ENCODE data around the gene SYT1. TPM values are rescaled to one million over a fixed set of nuclear protein-coding genes. Genes with fewer than 3 reads are reported as not detected.

The SYT1 gene
- total RNA-seq, 5 donors from 2014 or later (not counting 1 experiment from before 2014, with no cell fraction given) = 0.09 TPM; not detected in 3

DNA sequence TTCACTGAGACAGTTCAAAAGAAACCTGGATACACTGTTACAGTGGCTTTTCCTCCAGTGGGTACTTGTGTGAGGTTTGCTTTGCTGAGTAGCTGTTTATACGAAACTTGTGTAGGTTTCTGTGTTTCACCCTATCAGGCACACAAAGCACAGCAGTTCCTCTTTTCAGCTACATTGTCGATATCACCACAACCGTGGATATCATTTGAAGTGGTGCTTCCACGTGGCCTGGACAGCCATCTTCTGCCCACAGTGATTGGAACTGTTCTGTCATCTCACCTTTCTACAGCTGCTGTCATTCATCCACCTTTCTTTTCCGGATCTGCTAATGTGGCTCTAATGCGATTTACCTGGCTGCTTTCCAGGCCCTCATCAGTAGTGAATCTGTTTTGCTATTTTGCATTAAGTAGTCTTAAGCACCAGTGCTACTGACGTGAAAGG is 368.8 kb downstream of the SYT1 start:
- H3K27me3 Mint-ChIP-seq = no peaks in the 10 kb centered on the region
- H3K4me1 Mint-ChIP-seq = no peaks in the 10 kb centered on the region
- peaks cover 5 to 7% (median 7%) of the 10 kb centered on the region in 3 donors for H3K9me3 Mint-ChIP-seq
- POLR2A ChIA-PET = no interaction called here
- H3K4me1 ChIP-seq (ENCODE audit: control insufficient read depth in 1 of 2, extremely low read depth in 1 of 2, insufficient read depth in 2 of 2, low read length in 2 of 2) = no peaks in the 10 kb centered on the region
- H3K4me3 Mint-ChIP-seq = no peak overlapping the region
- DNase-seq (no peak), ATAC-seq (replicated peaks in 1 of 4) (no peak)
- no peaks in the 10 kb centered on the region for H3K36me3 ChIP-seq (ENCODE audit: control insufficient read depth in 2 of 2, extremely low read depth in 1 of 2, insufficient read depth in 1 of 2, low read length in 1 of 2)
- CTCF ChIA-PET = no interaction called here
- no peaks in the 10 kb centered on the region for H3K9me3 ChIP-seq
- H3K27me3 ChIP-seq (replicated peaks in 1 of 2; ENCODE audit: control insufficient read depth in 2 of 2, extremely low read depth in 1 of 2, insufficient read depth in 2 of 2, low read length in 1 of 2) = no peaks in the 10 kb centered on the region
- no peak overlapping the region for H3K27ac Mint-ChIP-seq
- WGBS (ENCODE audit: insufficient coverage) = 11% methylated on average over 3 of the region's 7 CpGs
- H3K27ac ChIP-seq (ENCODE audit: low read length) = no peak overlapping the region
- H3K36me3 Mint-ChIP-seq = no peaks in the 10 kb centered on the region
- no peak overlapping the region for H3K4me3 ChIP-seq (ENCODE audit: control insufficient read depth in 1 of 2, extremely low read depth in 1 of 2, low read length in 1 of 2)

DNA sequence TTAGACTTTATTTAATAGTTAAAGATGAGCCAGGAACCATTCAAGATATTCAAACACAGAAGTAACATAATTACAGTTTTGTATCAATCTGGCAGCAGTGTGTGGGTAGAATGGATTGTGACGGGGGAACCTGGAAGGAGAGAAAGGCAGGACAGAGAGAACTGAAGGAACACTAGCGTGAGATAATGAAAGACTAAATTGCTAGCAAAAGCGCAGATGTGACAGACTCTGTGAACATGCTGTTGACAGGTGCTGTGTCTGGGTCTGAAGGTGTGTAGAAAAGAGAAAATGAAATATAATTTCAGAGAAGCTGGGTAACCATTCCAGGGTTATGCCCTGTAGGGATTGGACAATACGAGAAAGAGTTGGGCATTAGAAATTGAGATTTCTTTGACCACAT is 372.3 kb downstream of the SYT1 start:
- CTCF ChIA-PET = no interaction called here
- no peaks in the 10 kb centered on the region for H3K4me1 ChIP-seq (ENCODE audit: control insufficient read depth in 1 of 2, extremely low read depth in 1 of 2, insufficient read depth in 2 of 2, low read length in 2 of 2)
- no peak overlapping the region for H3K4me3 Mint-ChIP-seq

GRCh38 chr12:79238246-79238645 is 373.7 kb downstream of the SYT1 start:
- H3K27me3 Mint-ChIP-seq = no peaks in the 10 kb centered on the region
- H3K4me1 ChIP-seq (ENCODE audit: control insufficient read depth in 1 of 2, extremely low read depth in 1 of 2, insufficient read depth in 2 of 2, low read length in 2 of 2) = no peaks in the 10 kb centered on the region
- H3K9me3 ChIP-seq = no peaks in the 10 kb centered on the region
- WGBS (ENCODE audit: insufficient coverage) = no CpG with 5 or more reads among the region's 3 CpGs
- H3K27me3 ChIP-seq (replicated peaks in 1 of 2; ENCODE audit: control insufficient read depth in 2 of 2, extremely low read depth in 1 of 2, insufficient read depth in 2 of 2, low read length in 1 of 2) = no peaks in the 10 kb centered on the region
- H3K4me1 Mint-ChIP-seq = no peaks in the 10 kb centered on the region
- H3K27ac ChIP-seq (ENCODE audit: low read length) = no peak overlapping the region
- DNase-seq (no peak), ATAC-seq (replicated peaks in 1 of 4) (no peak)
- H3K9me3 Mint-ChIP-seq = peaks cover 0 to 12% (median 10%) of the 10 kb centered on the region in 3 donors
- H3K36me3 Mint-ChIP-seq = no peaks in the 10 kb centered on the region
- no peak overlapping the region for H3K4me3 Mint-ChIP-seq
- no peak overlapping the region for H3K27ac Mint-ChIP-seq
- no peaks in the 10 kb centered on the region for H3K36me3 ChIP-seq (ENCODE audit: control insufficient read depth in 2 of 2, extremely low read depth in 1 of 2, insufficient read depth in 1 of 2, low read length in 1 of 2)
- ChIA-PET POLR2A (no interaction called here), CTCF (no interaction called here)
- no peak overlapping the region for H3K4me3 ChIP-seq (ENCODE audit: control insufficient read depth in 1 of 2, extremely low read depth in 1 of 2, low read length in 1 of 2)

More for the DNA sequence above, 372.3 kb downstream of the SYT1 start:
- H3K27me3 ChIP-seq (replicated peaks in 1 of 2; ENCODE audit: control insufficient read depth in 2 of 2, extremely low read depth in 1 of 2, insufficient read depth in 2 of 2, low read length in 1 of 2) = no peaks in the 10 kb centered on the region
- H3K27me3 Mint-ChIP-seq = no peaks in the 10 kb centered on the region
- no peaks in the 10 kb centered on the region for H3K4me1 Mint-ChIP-seq
- no peak overlapping the region for H3K27ac ChIP-seq (ENCODE audit: low read length)
- DNase-seq = no peak
- H3K36me3 Mint-ChIP-seq = no peaks in the 10 kb centered on the region
- peaks cover 0 to 5% (median under 1%) of the 10 kb centered on the region in 3 donors for H3K9me3 Mint-ChIP-seq
- no peaks in the 10 kb centered on the region for H3K9me3 ChIP-seq
- no peak for ATAC-seq (replicated peaks in 1 of 4)
- no peak overlapping the region for H3K4me3 ChIP-seq (ENCODE audit: control insufficient read depth in 1 of 2, extremely low read depth in 1 of 2, low read length in 1 of 2)
- H3K27ac Mint-ChIP-seq = no peak overlapping the region
- no peaks in the 10 kb centered on the region for H3K36me3 ChIP-seq (ENCODE audit: control insufficient read depth in 2 of 2, extremely low read depth in 1 of 2, insufficient read depth in 1 of 2, low read length in 1 of 2)
- POLR2A ChIA-PET = no interaction called here
- 87% methylated on average over 3 of the region's 4 CpGs for WGBS (ENCODE audit: insufficient coverage)

DNA sequence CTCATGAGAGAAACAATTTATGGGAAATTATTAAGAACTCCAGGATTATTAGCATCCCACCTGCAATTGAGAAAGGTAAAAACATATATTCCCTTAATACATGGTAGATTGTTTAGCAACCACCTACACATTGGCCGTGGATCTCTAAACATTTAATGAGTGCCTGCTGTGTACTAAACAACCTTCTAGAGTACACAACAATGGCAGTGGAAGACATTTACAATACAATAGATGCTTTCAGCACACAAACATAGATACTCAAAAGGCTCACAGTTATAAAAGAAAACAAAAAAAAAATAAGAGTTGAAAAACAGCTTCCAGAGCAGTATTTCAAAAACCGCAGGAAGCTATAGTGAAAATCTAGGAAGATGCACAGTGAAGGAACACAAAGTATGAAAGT is 382.9 kb downstream of the SYT1 start:
- Mint-ChIP-seq H3K4me3 (no peak overlapping the region), H3K27ac (no peak overlapping the region), H3K9me3 (peaks cover 8 to 16% (median 9%) of the 10 kb centered on the region in 3 donors), H3K4me1 (no peaks in the 10 kb centered on the region), H3K36me3 (no peaks in the 10 kb centered on the region), H3K27me3 (no peaks in the 10 kb centered on the region)
- Histone ChIP-seq H3K4me1 (ENCODE audit: control insufficient read depth in 1 of 2, extremely low read depth in 1 of 2, insufficient read depth in 2 of 2, low read length in 2 of 2) (no peaks in the 10 kb centered on the region), H3K4me3 (ENCODE audit: control insufficient read depth in 1 of 2, extremely low read depth in 1 of 2, low read length in 1 of 2) (no peak overlapping the region), H3K36me3 (ENCODE audit: control insufficient read depth in 2 of 2, extremely low read depth in 1 of 2, insufficient read depth in 1 of 2, low read length in 1 of 2) (no peaks in the 10 kb centered on the region), H3K9me3 (no peaks in the 10 kb centered on the region), H3K27ac (ENCODE audit: low read length) (no peak overlapping the region), H3K27me3 (replicated peaks in 1 of 2; ENCODE audit: control insufficient read depth in 2 of 2, extremely low read depth in 1 of 2, insufficient read depth in 2 of 2, low read length in 1 of 2) (no peaks in the 10 kb centered on the region)
- DNase-seq (no peak), ATAC-seq (replicated peaks in 1 of 4) (no peak)
- CTCF ChIA-PET = no interaction called here
- WGBS (ENCODE audit: insufficient coverage) = 83% methylated on average over 1 of the region's 2 CpGs
- POLR2A ChIA-PET = no interaction called here

- no peaks in the 10 kb centered on the region for H3K4me1 Mint-ChIP-seq
- ATAC-seq (replicated peaks in 1 of 4) (no peak), DNase-seq (no peak)
- Histone ChIP-seq H3K4me3 (ENCODE audit: control insufficient read depth in 1 of 2, extremely low read depth in 1 of 2, low read length in 1 of 2) (no peak overlapping the region), H3K4me1 (ENCODE audit: control insufficient read depth in 1 of 2, extremely low read depth in 1 of 2, insufficient read depth in 2 of 2, low read length in 2 of 2) (no peaks in the 10 kb centered on the region), H3K27me3 (replicated peaks in 1 of 2; ENCODE audit: control insufficient read depth in 2 of 2, extremely low read depth in 1 of 2, insufficient read depth in 2 of 2, low read length in 1 of 2) (no peaks in the 10 kb centered on the region), H3K27ac (ENCODE audit: low read length) (no peak overlapping the region), H3K36me3 (ENCODE audit: control insufficient read depth in 2 of 2, extremely low read depth in 1 of 2, insufficient read depth in 1 of 2, low read length in 1 of 2) (no peaks in the 10 kb centered on the region), H3K9me3 (no peaks in the 10 kb centered on the region)
- no peaks in the 10 kb centered on the region for H3K27me3 Mint-ChIP-seq
- no peak overlapping the region for H3K4me3 Mint-ChIP-seq
- CTCF ChIA-PET = no interaction called here
- POLR2A ChIA-PET = no interaction called here
- H3K27ac Mint-ChIP-seq = no peak overlapping the region
- peaks cover 4 to 17% (median 5%) of the 10 kb centered on the region in 3 donors for H3K9me3 Mint-ChIP-seq
- WGBS (ENCODE audit: insufficient coverage) = no CpG with 5 or more reads among the region's 4 CpGs
- no peaks in the 10 kb centered on the region for H3K36me3 Mint-ChIP-seq
Measured at GRCh38 chr12:79250186-79250585, 385.6 kb downstream of the SYT1 start.

DNA sequence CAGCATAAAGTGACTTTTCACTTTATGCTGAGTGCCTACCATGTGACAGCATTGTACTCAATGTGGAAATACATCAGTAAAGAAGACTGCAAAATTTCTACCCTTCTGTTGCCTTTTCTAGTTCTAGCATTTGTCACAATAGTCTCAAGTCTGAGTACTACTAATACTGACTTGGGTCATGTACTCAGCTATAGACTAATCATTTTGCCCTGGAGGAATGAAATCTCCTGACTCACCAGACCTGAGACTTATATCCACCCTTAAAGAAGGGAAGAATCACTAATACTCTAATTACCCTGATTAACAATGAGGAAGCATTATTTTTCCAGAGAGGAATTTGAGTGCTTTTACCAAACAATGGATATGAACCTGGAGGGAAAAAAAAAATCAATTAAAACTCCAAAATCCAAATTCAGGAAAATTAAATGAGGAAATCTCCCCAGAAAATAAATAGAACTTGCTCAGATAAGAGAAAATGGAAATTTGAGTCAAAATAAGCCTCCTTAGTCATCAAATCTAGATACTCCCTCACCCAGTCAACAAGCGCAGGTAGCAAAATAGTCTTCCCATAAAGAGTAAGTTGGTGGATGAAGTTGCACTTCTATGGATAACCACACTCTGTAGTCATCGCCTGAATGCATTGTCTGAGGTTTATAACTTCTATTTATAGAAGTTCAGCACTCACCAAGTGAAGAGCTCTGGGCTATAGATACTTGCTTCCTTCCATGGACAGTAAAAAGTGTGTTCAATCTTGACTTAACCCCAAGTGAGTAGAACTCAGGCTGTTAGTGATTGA is 386.6 kb downstream of the SYT1 start:
- WGBS (ENCODE audit: insufficient coverage) = no CpG with 5 or more reads among the region's 2 CpGs
- Mint-ChIP-seq H3K36me3 (no peaks in the 10 kb centered on the region), H3K4me1 (no peaks in the 10 kb centered on the region), H3K4me3 (no peak overlapping the region), H3K27ac (no peak overlapping the region), H3K9me3 (peaks cover 4 to 14% (median 5%) of the 10 kb centered on the region in 3 donors), H3K27me3 (no peaks in the 10 kb centered on the region)
- POLR2A ChIA-PET = no interaction called here
- no peaks in the 10 kb centered on the region for H3K27me3 ChIP-seq (replicated peaks in 1 of 2; ENCODE audit: control insufficient read depth in 2 of 2, extremely low read depth in 1 of 2, insufficient read depth in 2 of 2, low read length in 1 of 2)
- no peak for ATAC-seq (replicated peaks in 1 of 4)
- no peaks in the 10 kb centered on the region for H3K4me1 ChIP-seq (ENCODE audit: control insufficient read depth in 1 of 2, extremely low read depth in 1 of 2, insufficient read depth in 2 of 2, low read length in 2 of 2)
- no peaks in the 10 kb centered on the region for H3K9me3 ChIP-seq
- no peak overlapping the region for H3K4me3 ChIP-seq (ENCODE audit: control insufficient read depth in 1 of 2, extremely low read depth in 1 of 2, low read length in 1 of 2)
- CTCF ChIA-PET = no interaction called here
- DNase-seq = no peak
- H3K36me3 ChIP-seq (ENCODE audit: control insufficient read depth in 2 of 2, extremely low read depth in 1 of 2, insufficient read depth in 1 of 2, low read length in 1 of 2) = no peaks in the 10 kb centered on the region
- H3K27ac ChIP-seq (ENCODE audit: low read length) = no peak overlapping the region
